GM18867 (cell line): ENCODE measurements around the gene SPINK9.
"Not testable (repeated sequence)": the region's sequence is repeated elsewhere in the genome, so short reads cannot be mapped to it uniquely, and the experiment has no call there.

ENCODE experiments used
- ATAC-seq: cut with Tn5 transposase; IDR thresholded peaks from one replicate; pipeline ENCODE4 v1.9.1; 2021; ENCODE audit warnings: mild to moderate bottlenecking, moderate library complexity; ENCODE audit not compliant: unreplicated experiment

The SPINK9 gene

GRCh38 chr5:148335259-148335658 lies at the start of gene SPINK9:
TSS of gene SPINK9 (plus strand) at chr5:148335559. CDS start at chr5:148335614, 55 bp downstream.
- ATAC-seq, result no peak

GRCh38 chr5:148290271-148291195 lies 44.8 kb upstream of the SPINK9 start:
- ATAC-seq, result no peak

GRCh38 chr5:148297731-148298130 lies 37.6 kb upstream of the SPINK9 start:
- no peak for ATAC-seq

- no peak for ATAC-seq
Observed at GRCh38 chr5:148306446-148306845, 28.9 kb upstream of the SPINK9 start.

GRCh38 chr5:148309019-148309418 lies 26.3 kb upstream of the SPINK9 start:
- ATAC-seq, result no peak

- no peak for ATAC-seq
Observed at GRCh38 chr5:148309746-148310145, 25.6 kb upstream of the SPINK9 start.

- ATAC-seq, result no peak
Observed at GRCh38 chr5:148311484-148311883, 23.9 kb upstream of the SPINK9 start.

- no peak for ATAC-seq
Observed at GRCh38 chr5:148312153-148312552, 23.2 kb upstream of the SPINK9 start, which contains the start of gene SPINK7. TSS of gene SPINK7 (plus strand) at chr5:148312423. CDS start at chr5:148312484, 61 bp downstream.

GRCh38 chr5:148314187-148314586 lies 21.2 kb upstream of the SPINK9 start:
- no peak for ATAC-seq

GRCh38 chr5:148314731-148315130 lies 20.6 kb upstream of the SPINK9 start:
- no peak for ATAC-seq

- ATAC-seq, result not testable (repeated sequence)
Observed at GRCh38 chr5:148320011-148320963, 15.1 kb upstream of the SPINK9 start.

GRCh38 chr5:148333262-148333849 lies 2.0 kb upstream of the SPINK9 start:
- ATAC-seq, result no peak

GRCh38 chr5:148336704-148337435 lies 1.5 kb downstream of the SPINK9 start:
- ATAC-seq, result no peak

GRCh38 chr5:148342371-148343045 lies 7.1 kb downstream of the SPINK9 start:
- ATAC-seq, result no peak

GRCh38 chr5:148343046-148343407 lies 7.7 kb downstream of the SPINK9 start:
- ATAC-seq, result no peak

- ATAC-seq, result no peak
Observed at GRCh38 chr5:148343603-148344487, 8.5 kb downstream of the SPINK9 start.

GRCh38 chr5:148347706-148348105 lies 12.3 kb downstream of the SPINK9 start:
- no peak for ATAC-seq

GRCh38 chr5:148352696-148353095 lies 17.3 kb downstream of the SPINK9 start:
- no peak for ATAC-seq

GRCh38 chr5:148353634-148354033 lies 18.3 kb downstream of the SPINK9 start:
- ATAC-seq, result no peak
